ENCODE measurements around the gene EPB41L5. TPM values are rescaled to one million over a fixed set of nuclear protein-coding genes. Genes with fewer than 3 reads are reported as not detected.

The EPB41L5 gene
- total RNA-seq, 1 experiment from 2014 or later = 34.9 TPM

- H3K9me3 Mint-ChIP-seq = no peaks in the 10 kb centered on the region
- ATAC-seq (no peak), DNase-seq (ENCODE audit: low spot score) (no peak)
- no peaks in the 10 kb centered on the region for H3K36me3 Mint-ChIP-seq
- H3K4me1 Mint-ChIP-seq = peaks cover 13% of the 10 kb centered on the region
- H3K27me3 Mint-ChIP-seq (ENCODE audit: low read depth) = no peaks in the 10 kb centered on the region; the same call in 1 of the 2 replicates
- ChIA-PET POLR2A (no interaction called here), CTCF (interaction anchor here (2.2 kb wide), 1 partner anchor 171 kb away, joined by 5 read pairs; no protein-coding TSS in a partner anchor)
- no peak overlapping the region for H3K27ac Mint-ChIP-seq
- no peak overlapping the region for H3K4me3 Mint-ChIP-seq
- no peak for TF ChIP-seq CDX4 (CRISPR knock-in tag; IDR thresholded peaks at IDR 0.05; ENCODE audit: borderline replicate concordance)
- TF ChIP-seq ZNF219 (CRISPR knock-in tag; IDR thresholded peaks at IDR 0.05; ENCODE audit: borderline replicate concordance) = no peak
- TF ChIP-seq ARID4B (CRISPR knock-in tag; IDR thresholded peaks at IDR 0.05; ENCODE audit: borderline replicate concordance) = no peak
- TF ChIP-seq USF1 (CRISPR knock-in tag; IDR thresholded peaks at IDR 0.05) = no peak
- no peak for TF ChIP-seq NR2C2 (CRISPR knock-in tag; IDR thresholded peaks at IDR 0.05)
- no peak for TF ChIP-seq STAT6 (CRISPR knock-in tag; conservative IDR thresholded peaks at IDR 0.05; ENCODE audit: low read depth)
- TF ChIP-seq RELA (CRISPR knock-in tag; IDR thresholded peaks at IDR 0.05; ENCODE audit: borderline replicate concordance) = no peak
- TF ChIP-seq PRDM15 (CRISPR knock-in tag; IDR thresholded peaks at IDR 0.05) = no peak
- no peak for TF ChIP-seq ETV6 (CRISPR knock-in tag; IDR thresholded peaks at IDR 0.05)
- no peak for TF ChIP-seq OVOL2 (CRISPR knock-in tag; IDR thresholded peaks at IDR 0.05; ENCODE audit: borderline replicate concordance)
- no peak for TF ChIP-seq ZNF425 (CRISPR knock-in tag; conservative IDR thresholded peaks at IDR 0.05)
- TF ChIP-seq E2F1 (CRISPR knock-in tag; IDR thresholded peaks at IDR 0.05) = no peak
- no peak for TF ChIP-seq GRHL2 (CRISPR knock-in tag; IDR thresholded peaks at IDR 0.05; ENCODE audit: insufficient replicate concordance, severe bottlenecking)
- TF ChIP-seq KAT7 (CRISPR knock-in tag; IDR thresholded peaks at IDR 0.05; ENCODE audit: borderline replicate concordance) = no peak
- TF ChIP-seq ZNF416 (CRISPR knock-in tag; IDR thresholded peaks at IDR 0.05) = no peak
- TF ChIP-seq ZNF121 (CRISPR knock-in tag; IDR thresholded peaks at IDR 0.05) = no peak
- no peak for TF ChIP-seq JAZF1 (CRISPR knock-in tag; IDR thresholded peaks at IDR 0.05)
- TF ChIP-seq NR1H2 (CRISPR knock-in tag; IDR thresholded peaks at IDR 0.05) = no peak
Observed at GRCh38 chr2:120004254-120004653, 8.6 kb upstream of the EPB41L5 start.
